Endothelial cell of umbilical vein (primary cell): Measurements from ENCODE around the gene SLF2. TPM values are rescaled to one million over a fixed set of nuclear protein-coding genes. Genes with fewer than 3 reads are reported as not detected.

Source experiments
- BruUV-seq: library from RNA; stranded (reverse); fragments of 400-500 nt; replicated peaks from 2 replicates; lab custom pipeline; 2021; lab: Mats Ljungman, UMichigan
- CTCF ChIA-PET: fragments of 300-600, 350-600 bp; sonication (Branson Sonifier 250); formaldehyde crosslinking; loops from one replicate; lab custom pipeline; 2021; ENCODE audit warnings: antibody characterized with exemption, inconsistent platforms; lab: Charles Lee
- POLR2A ChIA-PET: fragments of 300-600, 350-600 bp; sonication (Branson Sonifier 250); formaldehyde crosslinking; loops from one replicate; lab custom pipeline; 2021; ENCODE audit warnings: antibody characterized with exemption, inconsistent platforms; lab: Charles Lee
- DNase-seq: peaks from one replicate; pipeline ENCODE4 v3.0.0-alpha.2; 2011; ENCODE audit warnings: low read depth, low spot score
- FAIRE-seq: peaks from 2 replicates; lab custom pipeline; 2011; peaks lifted over from hg19 to GRCh38; lab: Jason Lieb, UNC
- H2AFZ ChIP-seq: 2 replicates; pipeline ENCODE4 v1.6.0; 2012; ENCODE audit warnings: low read depth, low read length, control low read depth, inconsistent platforms
- H3K27ac ChIP-seq: 2 replicates; pipeline ENCODE4 v1.5.1; 2011; ENCODE audit warnings: low read depth, mild to moderate bottlenecking, control low read depth, low read length, moderate library complexity; ENCODE audit not compliant: insufficient read depth
- H3K27me3 ChIP-seq, 2 experiments: 2 replicates each; pipeline versions ENCODE4 v1.6.0 to v1.6.1; 2011; ENCODE audit warnings: low read length in 2 of 2, mixed read lengths in 1 of 2; ENCODE audit not compliant: control insufficient read depth in 2 of 2, insufficient read depth in 2 of 2
- H3K36me3 ChIP-seq, 2 experiments: 2 replicates in 1 of 2; 3 replicates in 1 of 2; pipeline ENCODE4 v1.5.1; 2011; ENCODE audit warnings: low read length in 2 of 2, mild to moderate bottlenecking in 1 of 2, moderate library complexity in 1 of 2; ENCODE audit not compliant: control insufficient read depth in 2 of 2, insufficient read depth in 2 of 2; ENCODE audit errors: extremely low read depth in 1 of 2
- H3K4me1 ChIP-seq: 3 replicates; pipeline ENCODE4 v1.5.1; 2011; ENCODE audit warnings: mild to moderate bottlenecking, low read length; ENCODE audit not compliant: control insufficient read depth, insufficient read depth; ENCODE audit errors: extremely low read depth
- H3K4me2 ChIP-seq: 2 replicates; pipeline ENCODE4 v1.6.1; 2011; ENCODE audit warnings: low read length, control low read depth, mixed read lengths; ENCODE audit not compliant: insufficient read depth
- H3K4me3 ChIP-seq, 3 experiments: fragments of 200-600 bp in 1 of 3; sonication (generic), shearing (Covaris generic) in 1 of 3; replicated peaks in 1 of 3; 2 replicates each; pipeline ENCODE4 v1.5.1; 2011 to 2016; ENCODE audit warnings: control low read depth in 3 of 3, low read length in 3 of 3, mild to moderate bottlenecking in 2 of 3, inconsistent platforms in 1 of 3, low read depth in 1 of 3, moderate library complexity in 1 of 3; ENCODE audit not compliant: insufficient read depth in 1 of 3
- H3K79me2 ChIP-seq: 2 replicates; pipeline ENCODE4 v1.6.0; 2012; ENCODE audit warnings: low read length, inconsistent platforms; ENCODE audit not compliant: control insufficient read depth, insufficient read depth
- H3K9ac ChIP-seq: replicated peaks from 2 replicates; pipeline ENCODE3; 2011; ENCODE audit warnings: low read length, control low read depth; ENCODE audit not compliant: insufficient read depth; ENCODE audit errors: extremely low read depth
- H3K9me1 ChIP-seq: replicated peaks from 3 replicates; pipeline ENCODE4 v1.6.0; 2011; ENCODE audit warnings: mild to moderate bottlenecking, low read length; ENCODE audit not compliant: control insufficient read depth, insufficient read depth; ENCODE audit errors: extremely low read depth
- H3K9me3 ChIP-seq: replicated peaks from 2 replicates; pipeline ENCODE4 v1.5.1; 2012; ENCODE audit warnings: low read length, inconsistent platforms; ENCODE audit not compliant: control insufficient read depth, insufficient read depth
- H4K20me1 ChIP-seq: replicated peaks from 2 replicates; pipeline ENCODE3; 2011; ENCODE audit warnings: mild to moderate bottlenecking, low read length; ENCODE audit not compliant: control insufficient read depth, insufficient read depth; ENCODE audit errors: extremely low read depth
- EZH2 ChIP-seq: IDR thresholded peaks from 2 replicates; pipeline ENCODE4 v1.6.1; 2012; ENCODE audit warnings: borderline replicate concordance, low read depth, mild to moderate bottlenecking, moderate library complexity, low read length, inconsistent platforms; ENCODE audit not compliant: severe bottlenecking
- FOS ChIP-seq: IDR thresholded peaks from 2 replicates; pipeline ENCODE4 v1.6.1; 2011; ENCODE audit warnings: mild to moderate bottlenecking, low read length, moderate library complexity, borderline replicate concordance; ENCODE audit not compliant: insufficient read depth
- JUN ChIP-seq: IDR thresholded peaks from 2 replicates; pipeline ENCODE4 v1.6.1; 2011; ENCODE audit warnings: borderline replicate concordance, low read depth; ENCODE audit not compliant: insufficient read length, insufficient read depth
- MYC ChIP-seq: IDR thresholded peaks from one replicate; pipeline ENCODE4 v1.6.1; 2011; ENCODE audit warnings: mild to moderate bottlenecking, low read depth, low read length
- POLR2A ChIP-seq: IDR thresholded peaks from 2 replicates; pipeline ENCODE4 v1.6.1; 2012; ENCODE audit warnings: low read depth, mild to moderate bottlenecking, control low read depth, low read length
- POLR2AphosphoS5 ChIP-seq: IDR thresholded peaks from 2 replicates; pipeline ENCODE4 v1.6.1; 2012; ENCODE audit warnings: low read depth, mild to moderate bottlenecking, control low read depth, low read length, moderate library complexity; ENCODE audit not compliant: insufficient read depth
- dilution Hi-C: fragments of 300-500 bp; cut with MboI; formaldehyde crosslinking; loops from one replicate; pipeline ENCODE4 v1.15.0; 2019; ENCODE audit warnings: low sequenced_read_pairs; ENCODE audit not compliant: extremely low pct_ligation_motif_present
- intact Hi-C: fragments of 100-400 bp; cut with micrococcal nuclease; formaldehyde crosslinking; loops from one replicate; pipeline ENCODE4 v1.10.0; 2022
- polyA plus RNA-seq, 4 experiments: library from polyadenylated mRNA; depleted of rRNA in 3 of 4; stranded (reverse) in 3 of 4; unstranded in 1 of 4; fragments of >200 nt; gene quantifications; 2 replicates each; pipeline versions ENCODE4 v1.2.1 to v1.2.3, GENCODE V29; 2011 to 2012; ENCODE audit warnings: missing spikeins in 1 of 4
- total RNA-seq: library from RNA; stranded (reverse); gene quantifications from 2 replicates; pipeline ENCODE4 v1.2.3, GENCODE V29; 2021
- TF ChIP-seq, protein P1 (sequence below), 2 donors: IDR thresholded peaks; 1 replicate in 1 of 2; 2 replicates in 1 of 2; pipeline ENCODE4 v1.5.1; 2011; ENCODE audit warnings: low read length in 2 of 2, mild to moderate bottlenecking in 2 of 2, moderate library complexity in 2 of 2, control low read depth in 1 of 2, inconsistent platforms in 1 of 2, low read depth in 1 of 2; ENCODE audit not compliant: insufficient read depth in 1 of 2; ENCODE audit errors: extremely low read depth in 1 of 2

The SLF2 gene
- total and polyA plus RNA-seq, 2 donors (not counting 3 experiments of a cell fraction or from before 2014, with no cell fraction given), result 7.5 to 35.5 TPM

DNA sequence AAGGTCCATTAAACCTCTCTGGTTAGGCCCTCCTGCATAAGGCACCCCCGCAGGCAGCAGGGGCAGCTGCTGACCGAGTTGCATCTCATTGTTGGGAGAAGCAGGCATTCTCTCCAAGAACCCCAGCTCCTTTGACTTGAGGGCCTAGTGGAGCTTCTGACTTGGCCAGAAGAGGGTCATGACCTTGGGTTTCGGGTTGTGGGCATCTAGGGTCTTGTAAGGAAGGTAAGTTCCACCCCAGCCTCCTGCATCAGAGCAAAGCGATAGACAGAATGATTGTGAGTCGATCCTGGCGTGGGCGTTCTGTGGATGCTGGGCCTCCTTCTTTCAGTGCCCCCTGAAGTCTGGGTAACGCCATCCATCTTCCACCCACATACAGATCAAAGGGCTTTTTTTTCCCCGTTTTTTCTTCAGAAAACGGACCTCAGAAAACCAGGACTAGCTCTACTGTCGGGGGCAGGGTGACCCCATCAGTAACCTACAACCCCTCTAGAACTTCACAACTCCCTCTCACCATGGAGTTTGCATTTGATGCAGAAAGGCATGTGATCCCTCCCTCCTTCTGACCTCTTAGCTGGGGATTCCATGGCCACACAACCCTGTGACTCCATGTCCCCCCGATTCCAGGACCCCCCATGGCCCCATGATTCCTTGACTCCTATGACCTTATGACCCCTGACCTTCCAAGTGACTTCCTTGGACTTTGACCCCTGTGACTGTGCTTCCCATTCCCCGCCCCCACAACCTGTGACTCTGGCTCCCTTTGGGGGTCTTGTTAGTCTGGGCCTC, 59.5 kb downstream of the SLF2 start:
- TF ChIP-seq POLR2A, result no peak
- TF ChIP-seq, protein P1, sequence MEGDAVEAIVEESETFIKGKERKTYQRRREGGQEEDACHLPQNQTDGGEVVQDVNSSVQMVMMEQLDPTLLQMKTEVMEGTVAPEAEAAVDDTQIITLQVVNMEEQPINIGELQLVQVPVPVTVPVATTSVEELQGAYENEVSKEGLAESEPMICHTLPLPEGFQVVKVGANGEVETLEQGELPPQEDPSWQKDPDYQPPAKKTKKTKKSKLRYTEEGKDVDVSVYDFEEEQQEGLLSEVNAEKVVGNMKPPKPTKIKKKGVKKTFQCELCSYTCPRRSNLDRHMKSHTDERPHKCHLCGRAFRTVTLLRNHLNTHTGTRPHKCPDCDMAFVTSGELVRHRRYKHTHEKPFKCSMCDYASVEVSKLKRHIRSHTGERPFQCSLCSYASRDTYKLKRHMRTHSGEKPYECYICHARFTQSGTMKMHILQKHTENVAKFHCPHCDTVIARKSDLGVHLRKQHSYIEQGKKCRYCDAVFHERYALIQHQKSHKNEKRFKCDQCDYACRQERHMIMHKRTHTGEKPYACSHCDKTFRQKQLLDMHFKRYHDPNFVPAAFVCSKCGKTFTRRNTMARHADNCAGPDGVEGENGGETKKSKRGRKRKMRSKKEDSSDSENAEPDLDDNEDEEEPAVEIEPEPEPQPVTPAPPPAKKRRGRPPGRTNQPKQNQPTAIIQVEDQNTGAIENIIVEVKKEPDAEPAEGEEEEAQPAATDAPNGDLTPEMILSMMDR (IDR thresholded peaks at IDR 0.05; ENCODE audit: extremely low read depth in 1 of 2, insufficient read depth in 1 of 2, low read depth in 1 of 2, low read length in 2 of 2), result no peak
- TF ChIP-seq MYC, result no peak
- no peak for TF ChIP-seq JUN
- TF ChIP-seq EZH2, result no peak
- TF ChIP-seq FOS, result no peak
- no peak for TF ChIP-seq POLR2AphosphoS5
- Histone ChIP-seq H3K9me1 (no peaks in the 10 kb centered on the region), H4K20me1 (no peaks in the 10 kb centered on the region), H3K9me3 (no peaks in the 10 kb centered on the region), H3K4me3 (no peak overlapping the region), H3K36me3 (no peaks in the 10 kb centered on the region), H3K79me2 (no peaks in the 10 kb centered on the region), H3K27ac (no peak overlapping the region), H3K9ac (no peak overlapping the region), H3K4me2 (no peak overlapping the region), H3K27me3 (no peaks in the 10 kb centered on the region), H3K4me1 (peaks cover 12% of the 10 kb centered on the region), H2AFZ (no peak overlapping the region)
- DNase-seq (no peak), FAIRE-seq (no peak)
- BruUV-seq, result no TSS peak
- intact Hi-C loops, result no loop called here
- dilution Hi-C loops, result no loop called here
- ChIA-PET POLR2A (no interaction called here), CTCF (interaction anchor here (2.1 kb wide), 1 partner anchor 42 kb away, joined by 9 read pairs; no protein-coding TSS in a partner anchor)
